ENCODE measurements around the gene SLC9A9.

The SLC9A9 gene

GRCh38 chr3:143326983-143327778 lies 521.1 kb downstream of the SLC9A9 start:
- no peak for TF ChIP-seq CTCF (IDR thresholded peaks at IDR 0.05; ENCODE audit: low read depth, low read length)
- Histone ChIP-seq H3K36me3 (no peaks in the 10 kb centered on the region), H3K27ac (no peak overlapping the region), H3K4me3 (ENCODE audit: low read depth, low read length) (no peak overlapping the region), H3K27me3 (ENCODE audit: insufficient read depth, low read depth, severe bottlenecking) (no peaks in the 10 kb centered on the region), H3K9me3 (ENCODE audit: severe bottlenecking) (no peaks in the 10 kb centered on the region)
- DNase-seq = no peak

GRCh38 chr3:143321058-143321769 lies 527.1 kb downstream of the SLC9A9 start:
- Histone ChIP-seq H3K36me3 (no peaks in the 10 kb centered on the region), H3K27me3 (ENCODE audit: insufficient read depth, low read depth, severe bottlenecking) (no peaks in the 10 kb centered on the region)
- TF ChIP-seq CTCF (IDR thresholded peaks at IDR 0.05; ENCODE audit: low read depth, low read length) = no peak

GRCh38 chr3:143315766-143316165 lies 532.5 kb downstream of the SLC9A9 start:
- Histone ChIP-seq H3K27me3 (ENCODE audit: insufficient read depth, low read depth, severe bottlenecking) (no peaks in the 10 kb centered on the region), H3K27ac (no peak overlapping the region), H3K36me3 (no peaks in the 10 kb centered on the region), H3K9me3 (ENCODE audit: severe bottlenecking) (no peaks in the 10 kb centered on the region), H3K4me3 (ENCODE audit: low read depth, low read length) (no peak overlapping the region)
- no peak for DNase-seq
- no peak for TF ChIP-seq CTCF (IDR thresholded peaks at IDR 0.05; ENCODE audit: low read depth, low read length)

More at GRCh38 chr3:143321058-143321769, 527.1 kb downstream of the SLC9A9 start:
- no peaks in the 10 kb centered on the region for H3K9me3 ChIP-seq (ENCODE audit: severe bottlenecking)
- H3K27ac ChIP-seq = no peak overlapping the region
- no peak overlapping the region for H3K4me3 ChIP-seq (ENCODE audit: low read depth, low read length)
- no peak for DNase-seq

- Histone ChIP-seq H3K27ac (no peak overlapping the region), H3K4me3 (ENCODE audit: low read depth, low read length) (no peak overlapping the region), H3K9me3 (ENCODE audit: severe bottlenecking) (no peaks in the 10 kb centered on the region), H3K36me3 (no peaks in the 10 kb centered on the region), H3K27me3 (ENCODE audit: insufficient read depth, low read depth, severe bottlenecking) (no peaks in the 10 kb centered on the region)
- no peak for TF ChIP-seq CTCF (IDR thresholded peaks at IDR 0.05; ENCODE audit: low read depth, low read length)
- DNase-seq = no peak
Observed at GRCh38 chr3:143314251-143315093, 533.8 kb downstream of the SLC9A9 start.

GRCh38 chr3:143313893-143314188 lies 534.4 kb downstream of the SLC9A9 start:
- no peak for TF ChIP-seq CTCF (IDR thresholded peaks at IDR 0.05; ENCODE audit: low read depth, low read length)
- Histone ChIP-seq H3K4me3 (ENCODE audit: low read depth, low read length) (no peak overlapping the region), H3K36me3 (no peaks in the 10 kb centered on the region)

More at GRCh38 chr3:143313893-143314188, 534.4 kb downstream of the SLC9A9 start:
- Histone ChIP-seq H3K27ac (no peak overlapping the region), H3K9me3 (ENCODE audit: severe bottlenecking) (no peaks in the 10 kb centered on the region), H3K27me3 (ENCODE audit: insufficient read depth, low read depth, severe bottlenecking) (no peaks in the 10 kb centered on the region)
- no peak for DNase-seq
